GM11168 (cell line): ENCODE results near the gene NEDD9.

Experiments used
- in situ Hi-C: fragments of 300-500 bp; cut with MboI; formaldehyde crosslinking; loops from one replicate; pipeline ENCODE4 v1.12.0; 2022; ENCODE audit warnings: low sequenced_read_pairs; ENCODE audit not compliant: unreplicated experiment

The NEDD9 gene

GRCh38 chr6:11221623-11222384 is 10.7 kb downstream of the NEDD9 start:
- in situ Hi-C loops, result no loop called here

- in situ Hi-C loops, result no loop called here
Measured at GRCh38 chr6:11219400-11219834, 13.1 kb downstream of the NEDD9 start.

DNA sequence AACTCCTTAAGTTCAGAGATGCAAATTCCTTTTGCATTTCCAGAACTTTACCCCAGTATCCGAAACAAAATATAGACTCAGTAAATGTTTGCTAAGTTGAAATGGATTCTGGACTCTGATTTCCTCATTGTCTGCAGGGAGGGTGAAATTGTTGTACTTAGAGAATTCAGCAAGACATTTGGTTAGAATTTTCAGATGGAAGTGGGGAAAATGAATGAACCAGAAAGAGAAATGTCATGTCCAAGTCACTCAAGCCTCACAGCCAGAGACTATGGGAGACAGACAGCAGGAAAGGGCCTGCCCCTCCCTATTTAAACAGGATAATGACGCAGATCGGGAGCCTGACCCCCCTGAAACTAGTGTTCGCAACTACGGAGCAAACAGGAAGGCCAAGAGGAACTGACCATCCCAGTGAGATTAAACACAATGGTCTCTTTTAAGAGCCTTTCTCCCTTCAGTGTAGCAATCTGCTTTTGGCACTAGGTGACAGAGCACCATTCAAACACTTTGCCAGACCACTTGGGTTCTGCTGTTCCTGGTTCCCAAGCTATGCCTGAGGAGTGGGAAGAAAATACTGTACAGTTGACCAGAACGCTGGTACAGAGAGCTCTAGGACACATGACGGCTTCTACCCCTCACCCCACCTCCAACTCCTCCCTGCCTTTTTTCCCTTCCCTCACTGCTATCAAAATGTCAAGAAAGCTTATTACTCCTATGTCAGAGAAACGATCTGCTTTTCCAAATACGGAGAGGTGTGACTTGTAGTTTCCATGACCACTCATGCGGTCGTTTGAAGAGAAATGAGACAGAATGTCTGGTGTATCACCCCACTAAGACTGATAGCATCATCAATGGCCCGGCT is 13.7 kb downstream of the NEDD9 start:
- in situ Hi-C loops, result no loop called here

- in situ Hi-C loops, result no loop called here
Measured at GRCh38 chr6:11218102-11218442, 14.4 kb downstream of the NEDD9 start.

- in situ Hi-C loops, result no loop called here
Measured at GRCh38 chr6:11217360-11218101, 14.9 kb downstream of the NEDD9 start.

DNA sequence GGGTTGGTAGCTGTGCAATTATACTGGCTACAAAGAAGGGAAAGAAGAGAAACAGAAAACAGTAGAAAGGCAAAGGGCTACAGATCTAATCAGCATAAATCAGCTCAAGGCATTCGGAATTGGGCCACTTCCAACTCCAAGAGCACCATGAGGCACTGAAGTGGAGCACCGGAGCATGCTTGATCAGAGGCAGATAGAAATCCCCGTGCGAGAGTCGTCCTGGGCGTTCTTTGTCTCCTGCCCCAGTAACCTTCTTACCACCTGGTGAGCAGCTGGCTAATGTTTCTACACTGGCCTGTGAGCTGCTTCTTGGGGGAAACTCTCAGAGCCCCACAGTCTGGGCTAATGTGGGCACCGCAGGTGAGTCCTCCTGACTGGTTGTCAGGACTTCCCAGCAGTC is 16.7 kb downstream of the NEDD9 start:
- in situ Hi-C loops, result no loop called here

DNA sequence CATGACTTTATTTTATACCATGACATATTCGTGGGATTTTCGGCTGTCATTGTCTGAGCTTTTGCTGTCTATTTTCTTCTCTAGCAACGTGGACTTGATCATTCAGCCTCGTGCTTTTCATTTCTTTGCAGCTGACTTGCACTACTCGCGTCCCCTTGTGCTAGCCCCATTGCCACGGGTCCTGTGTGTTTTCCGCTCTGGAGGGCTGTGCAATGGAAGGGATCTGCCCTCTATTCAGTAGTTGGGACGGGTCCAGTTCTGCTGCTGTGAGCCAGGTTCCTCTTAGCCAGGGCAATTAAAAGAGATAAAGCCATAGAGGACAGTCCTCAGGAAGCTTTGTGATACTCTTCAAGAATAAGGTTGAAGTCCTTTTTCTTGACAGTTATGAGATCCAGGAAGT is 17.6 kb downstream of the NEDD9 start:
- in situ Hi-C loops, result no loop called here

DNA sequence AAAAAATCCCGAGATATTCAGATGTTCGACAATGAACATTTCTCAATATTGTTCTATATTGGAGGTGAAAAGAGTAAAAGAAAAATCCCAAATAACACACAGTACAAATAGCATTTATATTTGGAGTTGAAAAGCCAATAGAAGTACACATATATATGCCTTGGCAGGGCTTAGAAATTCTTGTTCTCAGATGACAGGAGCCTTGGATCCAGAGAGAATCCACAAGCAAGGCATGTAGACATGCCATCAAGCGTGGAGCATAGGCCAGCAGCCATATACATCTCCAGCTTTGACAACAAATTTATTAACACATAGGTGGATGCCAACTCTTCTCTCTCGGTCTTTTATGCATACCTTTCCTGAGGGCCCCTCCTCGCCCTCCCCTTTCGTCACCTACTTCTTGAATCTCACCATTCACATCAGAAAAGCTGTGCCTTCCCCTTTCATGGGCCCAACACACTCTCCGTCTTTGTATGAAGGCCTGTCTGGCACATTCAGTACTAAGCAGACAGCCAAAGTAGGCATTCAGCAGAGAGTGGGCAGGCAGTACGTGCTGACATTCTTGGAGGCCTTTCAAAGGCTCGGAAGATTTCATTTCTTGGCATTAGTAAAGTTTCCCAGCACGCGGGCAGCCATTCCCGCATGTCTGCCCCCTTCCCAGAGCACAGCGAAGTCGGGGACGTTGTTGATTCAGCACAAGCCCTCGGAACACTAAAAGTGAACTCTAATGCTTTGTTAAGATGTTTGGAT is 18.2 kb downstream of the NEDD9 start:
- in situ Hi-C loops, result no loop called here

GRCh38 chr6:11213422-11214021 is 18.9 kb downstream of the NEDD9 start:
- in situ Hi-C loops, result no loop called here

- in situ Hi-C loops, result no loop called here
Measured at GRCh38 chr6:11212664-11213063, 19.8 kb downstream of the NEDD9 start.

DNA sequence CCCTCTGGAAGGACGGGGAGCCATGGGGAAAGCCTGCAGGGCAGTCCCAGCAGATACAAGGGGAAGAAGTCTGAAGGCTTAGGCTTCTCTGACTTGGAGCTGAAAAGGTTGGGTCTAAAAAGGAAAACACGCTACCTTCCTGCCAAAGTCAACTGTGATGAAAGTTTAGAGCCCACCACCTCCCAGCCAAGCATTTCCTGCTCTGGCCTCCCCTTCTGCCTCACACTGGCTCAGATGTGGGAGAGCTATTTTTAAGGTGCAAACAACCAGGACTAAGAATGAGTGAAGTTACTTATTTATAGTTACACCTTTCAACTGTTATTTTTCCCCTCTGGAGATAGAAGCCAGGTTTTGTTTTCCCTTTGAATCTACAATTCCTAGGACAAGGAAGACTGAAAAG is 21.2 kb downstream of the NEDD9 start:
- in situ Hi-C loops, result no loop called here

DNA sequence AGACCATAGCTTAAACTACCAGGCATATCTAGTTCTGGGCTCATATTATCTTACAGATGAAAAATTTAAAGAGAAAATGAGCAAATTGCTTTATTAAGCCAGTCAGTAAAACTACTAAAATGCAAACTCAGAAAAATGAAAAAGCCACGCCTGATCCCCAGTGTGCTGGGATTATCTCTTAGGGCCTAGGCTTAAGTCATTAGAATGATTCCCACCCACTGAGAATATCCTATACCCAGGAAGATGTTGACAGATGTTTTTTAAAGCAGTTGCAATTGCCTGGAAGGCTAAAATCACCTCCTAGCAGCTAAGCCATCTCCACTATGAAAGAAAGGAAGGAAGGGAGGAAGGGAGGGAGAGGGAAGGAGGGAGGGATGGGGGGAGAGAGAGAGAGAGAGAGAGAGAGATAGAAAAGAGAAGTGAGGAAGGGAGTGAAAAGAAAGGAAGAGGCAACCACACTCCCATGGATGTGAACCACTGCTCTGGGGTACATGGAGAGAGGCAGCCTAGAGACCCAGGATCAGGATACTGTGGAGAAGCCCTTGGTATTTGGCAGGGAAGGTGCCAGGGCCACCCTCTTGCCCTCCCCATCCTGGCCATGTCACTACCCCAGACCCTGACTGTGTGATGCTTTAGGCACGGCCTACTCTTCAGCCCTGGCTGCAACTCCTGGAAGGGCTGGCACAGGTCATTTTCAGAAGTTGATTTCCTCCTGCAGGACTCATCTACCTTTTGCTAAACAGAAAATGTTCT is 21.9 kb downstream of the NEDD9 start:
- in situ Hi-C loops, result no loop called here

- in situ Hi-C loops, result no loop called here
Measured at GRCh38 chr6:11209906-11210305, 22.6 kb downstream of the NEDD9 start.

- in situ Hi-C loops, result no loop called here
Measured at GRCh38 chr6:11209369-11209768, 23.1 kb downstream of the NEDD9 start.

DNA sequence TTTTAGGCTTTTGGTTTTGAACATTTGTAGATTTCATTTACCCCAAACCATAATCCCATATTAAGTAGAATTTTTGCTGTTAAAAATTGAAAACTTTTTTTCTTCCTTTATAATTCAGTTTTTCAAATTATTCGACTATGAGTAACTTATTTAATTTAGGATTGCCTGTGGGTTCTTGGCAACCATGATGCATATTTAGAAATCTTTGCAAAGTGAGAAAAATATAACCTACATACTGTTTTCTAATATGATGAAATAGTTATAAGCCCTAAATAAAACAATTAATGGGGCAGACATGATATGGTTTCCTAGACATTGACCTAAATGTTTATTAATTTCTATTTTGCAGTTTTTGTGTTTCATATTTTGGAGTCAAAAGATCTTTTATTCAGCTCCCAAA is 23.6 kb downstream of the NEDD9 start:
- in situ Hi-C loops, result no loop called here

DNA sequence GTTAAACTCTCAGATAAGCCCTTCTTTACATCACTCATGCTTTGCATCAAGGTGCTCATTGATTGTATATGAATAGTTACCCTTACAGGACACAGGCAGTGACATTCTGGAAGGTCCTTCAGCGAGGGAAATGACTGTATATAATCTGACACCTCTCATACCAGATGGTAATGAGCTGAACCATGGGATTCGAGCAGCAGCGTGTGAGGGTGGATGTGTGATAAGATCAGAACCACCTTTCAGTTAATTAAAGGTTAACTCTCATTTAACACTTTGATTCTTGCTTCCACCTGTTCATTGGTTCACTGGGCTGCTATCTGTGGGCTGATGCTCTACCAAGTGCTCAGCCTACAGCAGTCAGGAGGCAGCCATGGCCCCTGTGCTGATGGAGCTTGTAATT is 24.2 kb downstream of the NEDD9 start:
- in situ Hi-C loops, result no loop called here

GRCh38 chr6:11207199-11207968 is 25.1 kb downstream of the NEDD9 start:
- in situ Hi-C loops, result no loop called here

- in situ Hi-C loops, result no loop called here
Measured at GRCh38 chr6:11206576-11206975, 25.9 kb downstream of the NEDD9 start.
